T47D (cell line): ENCODE results near the gene CLEC9A.
A peak's percentile ranks its signal among the peaks of the same experiment; 100 is the strongest.

ENCODE experiments used
- DNase-seq, 2 experiments: peaks; one replicate each; pipeline versions ENCODE4 v3.0.0 to v3.0.0-alpha.2; 2011 to 2012; ENCODE audit warnings: low read depth in 1 of 2, low spot score in 1 of 2
- JUND ChIP-seq: IDR thresholded peaks from 2 replicates; pipeline ENCODE4 v1.6.1; 2012; ENCODE audit warnings: low read depth
- in situ Hi-C: cut with HindIII; loops from 2 replicates; pipeline ENCODE4 v1.10.0; 2016; ENCODE audit warnings: low sequenced_read_pairs, low pct_unique_long_range_greater_than_20kb

Gene CLEC9A

GRCh38 chr12:10098791-10099190 is 68.3 kb downstream of the CLEC9A start, which contains the start of gene CLEC1A:
TSS of gene CLEC1A (minus strand) at chr12:10098985. CDS start at chr12:10098922, 63 bp downstream.
- in situ Hi-C loops, result no loop called here
- no peak for DNase-seq

DNA sequence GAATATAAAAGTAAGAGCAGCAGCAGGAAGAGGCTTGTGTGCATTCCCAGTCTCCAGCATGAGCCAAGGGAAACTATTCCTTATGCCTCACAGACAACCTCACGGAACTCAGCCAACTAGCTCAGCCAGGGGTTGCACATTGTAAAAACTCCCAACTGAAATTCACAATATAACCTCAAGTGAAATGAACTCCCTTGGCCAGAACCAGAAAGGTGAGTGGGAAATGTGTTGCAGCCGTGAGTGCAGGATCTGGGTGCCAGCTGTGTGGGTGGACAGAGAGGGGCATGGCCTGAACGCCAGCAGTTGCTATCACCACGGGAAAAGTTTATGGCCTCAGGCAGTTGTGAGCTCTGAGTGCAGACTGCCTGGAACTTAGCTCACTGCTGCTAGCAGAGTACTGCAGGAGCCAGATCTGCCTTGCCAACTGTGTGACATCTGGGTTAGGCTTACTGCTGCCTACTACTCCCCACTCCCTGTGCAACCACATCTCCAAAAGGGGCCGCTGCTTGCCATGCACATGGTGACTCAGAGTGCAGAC is 70.6 kb downstream of the CLEC9A start:
- TF ChIP-seq JUND, result no peak
- in situ Hi-C loops, result no loop called here
- DNase-seq, result peak in 1 of 2 experiments; percentile 5

More at GRCh38 chr12:10098791-10099190, 68.3 kb downstream of the CLEC9A start, which contains the start of gene CLEC1A:
- no peak for TF ChIP-seq JUND

GRCh38 chr12:10101648-10102220 is 71.3 kb downstream of the CLEC9A start:
- in situ Hi-C loops, result no loop called here
- TF ChIP-seq JUND, result no peak
- DNase-seq, result no peak

- no peak for TF ChIP-seq JUND
- DNase-seq, result no peak
- in situ Hi-C loops, result no loop called here
Observed at GRCh38 chr12:10102322-10102721, 71.8 kb downstream of the CLEC9A start.

GRCh38 chr12:10110256-10110844 is 79.9 kb downstream of the CLEC9A start:
- no peak for TF ChIP-seq JUND
- no peak for DNase-seq
- in situ Hi-C loops, result no loop called here

- TF ChIP-seq JUND, result no peak
- in situ Hi-C loops, result no loop called here
- DNase-seq, result no peak
Observed at GRCh38 chr12:10111451-10111850, 81.0 kb downstream of the CLEC9A start.

DNA sequence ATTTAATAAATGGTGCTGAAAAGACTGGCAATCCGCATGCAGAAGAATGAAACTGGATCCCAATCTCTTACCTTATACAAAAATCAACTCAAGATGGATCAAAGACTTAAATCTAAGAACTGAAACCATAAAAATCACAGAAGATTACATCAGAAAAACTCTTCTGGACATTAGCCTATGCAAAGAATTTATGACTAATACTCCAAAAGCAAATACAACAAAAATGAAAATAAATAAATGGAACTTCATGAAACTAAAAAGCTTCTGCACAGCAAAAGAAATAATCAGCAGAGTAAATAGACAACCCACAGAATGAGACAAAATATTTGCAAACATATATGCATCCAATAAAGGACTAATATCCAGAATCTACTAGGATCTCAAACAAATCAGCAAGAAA is 82.6 kb downstream of the CLEC9A start:
- in situ Hi-C loops, result no loop called here
- TF ChIP-seq JUND, result no peak
- DNase-seq, result no peak

DNA sequence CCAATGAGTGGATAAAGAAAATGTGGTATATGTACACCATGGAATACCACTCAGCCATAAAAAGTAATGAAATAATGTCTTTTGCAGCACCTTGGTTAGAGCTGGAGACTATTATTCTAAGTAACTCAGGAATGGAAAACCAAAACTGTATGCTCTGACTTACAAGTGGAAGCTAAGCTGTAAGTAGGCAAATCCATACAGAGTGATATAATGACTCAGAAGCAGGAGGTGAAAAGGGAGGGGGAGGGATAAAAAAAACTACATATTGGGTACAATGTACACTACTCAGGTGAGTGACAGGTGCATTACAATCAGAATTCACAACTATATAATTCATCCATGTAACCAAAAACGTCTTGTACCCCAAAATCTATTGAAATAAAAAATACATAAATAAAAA is 83.4 kb downstream of the CLEC9A start:
- TF ChIP-seq JUND, result no peak
- DNase-seq, result no peak
- in situ Hi-C loops, result no loop called here

GRCh38 chr12:10115311-10115710 is 84.8 kb downstream of the CLEC9A start:
- no peak for DNase-seq
- in situ Hi-C loops, result no loop called here
- no peak for TF ChIP-seq JUND
